ENCODE measurements around the gene ZNF860. TPM values are rescaled to one million over a fixed set of nuclear protein-coding genes. Genes with fewer than 3 reads are reported as not detected.
"Not testable (repeated sequence)": the region's sequence is repeated elsewhere in the genome, so short reads cannot be mapped to it uniquely, and the experiment has no call there.

Gene ZNF860
- total RNA-seq, 1 donor from 2014 or later: 1.6 TPM

DNA sequence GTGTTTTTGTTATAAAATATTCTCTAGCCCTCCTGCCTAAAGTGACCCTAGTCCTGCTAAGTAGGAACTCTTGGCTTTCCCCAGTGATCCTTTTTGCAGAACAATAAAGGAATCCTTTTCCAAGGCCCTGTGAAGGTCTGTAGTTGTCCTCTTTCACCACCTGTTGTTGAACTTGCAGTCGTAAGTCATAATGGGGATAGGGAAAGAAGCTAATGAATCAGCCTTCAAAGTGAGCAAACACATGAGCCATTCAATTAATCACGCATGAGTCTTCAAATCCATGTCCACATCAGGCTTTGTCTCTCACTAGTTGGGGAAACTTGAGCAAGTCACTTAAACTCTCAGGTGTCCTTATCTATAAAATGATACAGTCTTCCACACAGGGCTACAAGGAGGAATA, 27.6 kb downstream of the ZNF860 start:
- Histone ChIP-seq H3K9me3 (no peaks in the 10 kb centered on the region), H3K27me3 (no peaks in the 10 kb centered on the region), H3K27ac (no peak overlapping the region), H3K4me1 (no peaks in the 10 kb centered on the region), H3K36me3 (no peaks in the 10 kb centered on the region), H3K4me3 (no peak overlapping the region)
- ATAC-seq: no peak
- TF ChIP-seq, protein P1, sequence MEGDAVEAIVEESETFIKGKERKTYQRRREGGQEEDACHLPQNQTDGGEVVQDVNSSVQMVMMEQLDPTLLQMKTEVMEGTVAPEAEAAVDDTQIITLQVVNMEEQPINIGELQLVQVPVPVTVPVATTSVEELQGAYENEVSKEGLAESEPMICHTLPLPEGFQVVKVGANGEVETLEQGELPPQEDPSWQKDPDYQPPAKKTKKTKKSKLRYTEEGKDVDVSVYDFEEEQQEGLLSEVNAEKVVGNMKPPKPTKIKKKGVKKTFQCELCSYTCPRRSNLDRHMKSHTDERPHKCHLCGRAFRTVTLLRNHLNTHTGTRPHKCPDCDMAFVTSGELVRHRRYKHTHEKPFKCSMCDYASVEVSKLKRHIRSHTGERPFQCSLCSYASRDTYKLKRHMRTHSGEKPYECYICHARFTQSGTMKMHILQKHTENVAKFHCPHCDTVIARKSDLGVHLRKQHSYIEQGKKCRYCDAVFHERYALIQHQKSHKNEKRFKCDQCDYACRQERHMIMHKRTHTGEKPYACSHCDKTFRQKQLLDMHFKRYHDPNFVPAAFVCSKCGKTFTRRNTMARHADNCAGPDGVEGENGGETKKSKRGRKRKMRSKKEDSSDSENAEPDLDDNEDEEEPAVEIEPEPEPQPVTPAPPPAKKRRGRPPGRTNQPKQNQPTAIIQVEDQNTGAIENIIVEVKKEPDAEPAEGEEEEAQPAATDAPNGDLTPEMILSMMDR (IDR thresholded peaks at IDR 0.05): no peak
- intact Hi-C loops (cut with DNase I): no loop called here
- no peak for DNase-seq

DNA sequence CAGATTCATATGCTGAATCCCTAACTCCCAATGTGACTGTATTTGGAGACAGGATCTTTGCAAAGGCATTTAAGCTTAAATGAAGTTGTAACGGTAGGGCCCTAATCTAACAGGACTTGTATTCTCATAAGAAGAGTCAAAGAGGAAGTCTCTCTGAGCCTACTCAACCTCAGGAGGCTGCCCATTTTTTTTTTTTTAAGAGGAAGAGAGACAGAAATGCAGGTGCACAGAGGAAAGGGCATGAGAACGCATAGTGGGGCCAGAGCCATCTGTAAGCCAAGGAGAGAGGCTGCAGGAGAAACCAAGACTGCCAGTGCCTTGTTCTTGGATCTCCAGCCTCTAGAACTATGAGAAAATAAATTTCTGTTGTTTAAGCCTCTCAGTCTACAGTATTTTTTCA, 28.4 kb downstream of the ZNF860 start:
- no peak for ATAC-seq

DNA sequence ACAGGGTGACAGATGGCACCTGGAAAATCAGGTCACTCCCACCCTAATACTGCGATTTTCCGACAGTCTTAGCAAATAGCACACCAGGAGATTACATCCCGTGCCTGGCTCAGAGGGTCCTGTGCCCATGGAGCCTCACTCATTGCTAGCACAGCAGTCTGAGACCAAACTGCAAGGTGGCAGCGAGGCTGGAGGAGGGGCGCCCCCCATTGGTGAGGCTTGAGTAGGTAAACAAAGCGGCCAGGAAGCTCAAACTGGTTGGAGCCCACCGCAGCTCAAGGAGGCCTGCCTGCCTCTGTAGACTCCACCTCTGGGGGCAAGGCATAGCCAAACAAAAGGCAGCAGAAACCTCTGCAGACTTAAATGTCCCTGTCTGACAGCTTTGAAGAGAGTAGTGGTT, 29.1 kb downstream of the ZNF860 start:
- DNase-seq; H3K36me3 ChIP-seq; H3K4me3 ChIP-seq; intact Hi-C loops (cut with DNase I); ATAC-seq; H3K9me3 ChIP-seq; H3K27ac ChIP-seq; H3K27me3 ChIP-seq; H3K4me1 ChIP-seq: not testable (repeated sequence)

More for the DNA sequence above, 28.4 kb downstream of the ZNF860 start:
- Histone ChIP-seq H3K4me1 (no peaks in the 10 kb centered on the region), H3K9me3 (no peaks in the 10 kb centered on the region), H3K27ac (no peak overlapping the region), H3K4me3 (no peak overlapping the region), H3K27me3 (no peaks in the 10 kb centered on the region), H3K36me3 (no peaks in the 10 kb centered on the region)
- intact Hi-C loops (cut with DNase I): no loop called here
- TF ChIP-seq, protein P1 (IDR thresholded peaks at IDR 0.05): no peak
- no peak for DNase-seq

DNA sequence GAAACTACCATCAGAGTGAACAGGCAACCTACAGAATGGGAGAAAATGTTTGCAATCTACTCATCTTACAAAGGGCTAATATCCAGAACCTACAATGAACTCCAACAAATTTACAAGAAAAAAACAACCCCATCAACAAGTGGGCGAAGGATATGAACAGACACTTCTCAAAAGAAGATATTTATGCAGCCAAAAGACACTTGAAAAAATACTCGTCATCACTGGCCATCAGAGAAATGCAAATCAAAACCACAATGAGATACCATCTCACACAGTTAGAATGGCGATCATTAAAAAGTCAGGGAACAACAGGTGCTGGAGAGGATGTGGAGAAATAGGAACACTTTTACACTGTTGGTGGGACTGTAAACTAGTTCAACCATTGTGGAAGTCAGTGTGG, 34.1 kb downstream of the ZNF860 start:
- H3K9me3 ChIP-seq, H3K4me1 ChIP-seq, DNase-seq, H3K27me3 ChIP-seq, H3K36me3 ChIP-seq, H3K27ac ChIP-seq, ATAC-seq, H3K4me3 ChIP-seq: not testable (repeated sequence)
- intact Hi-C loops (cut with DNase I): loop anchor here (5.0 kb wide), 1 partner anchor 132 kb away; no protein-coding TSS in a partner anchor

DNA sequence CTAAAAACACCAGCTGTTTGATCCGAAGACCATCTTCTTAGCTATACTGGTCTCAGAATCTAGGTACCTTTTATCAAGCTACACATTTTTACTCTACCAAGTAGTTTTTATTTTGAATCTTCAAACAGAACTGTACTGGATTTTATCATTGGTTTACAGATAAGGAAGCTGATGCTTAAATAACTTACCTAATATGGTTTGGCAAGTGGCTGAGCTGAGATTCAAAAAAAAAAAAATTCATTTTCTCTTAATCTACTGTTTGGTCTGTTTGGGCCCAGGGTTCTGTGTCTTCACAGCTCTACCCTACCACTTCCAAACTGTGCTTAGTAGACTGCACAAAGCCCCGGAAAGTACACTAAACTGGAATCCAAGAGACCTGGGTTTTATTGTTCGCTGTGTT, 35.7 kb downstream of the ZNF860 start:
- H3K27ac ChIP-seq: no peak overlapping the region
- DNase-seq (no peak), ATAC-seq (no peak)
- H3K36me3 ChIP-seq: no peaks in the 10 kb centered on the region
- H3K4me1 ChIP-seq: peaks cover 3% of the 10 kb centered on the region
- no peak overlapping the region for H3K4me3 ChIP-seq
- H3K9me3 ChIP-seq: no peaks in the 10 kb centered on the region
- no peaks in the 10 kb centered on the region for H3K27me3 ChIP-seq
- TF ChIP-seq, protein P1 (IDR thresholded peaks at IDR 0.05): no peak
- intact Hi-C loops (cut with DNase I): loop anchor here (5.0 kb wide), 1 partner anchor 130 kb away; no protein-coding TSS in a partner anchor

DNA sequence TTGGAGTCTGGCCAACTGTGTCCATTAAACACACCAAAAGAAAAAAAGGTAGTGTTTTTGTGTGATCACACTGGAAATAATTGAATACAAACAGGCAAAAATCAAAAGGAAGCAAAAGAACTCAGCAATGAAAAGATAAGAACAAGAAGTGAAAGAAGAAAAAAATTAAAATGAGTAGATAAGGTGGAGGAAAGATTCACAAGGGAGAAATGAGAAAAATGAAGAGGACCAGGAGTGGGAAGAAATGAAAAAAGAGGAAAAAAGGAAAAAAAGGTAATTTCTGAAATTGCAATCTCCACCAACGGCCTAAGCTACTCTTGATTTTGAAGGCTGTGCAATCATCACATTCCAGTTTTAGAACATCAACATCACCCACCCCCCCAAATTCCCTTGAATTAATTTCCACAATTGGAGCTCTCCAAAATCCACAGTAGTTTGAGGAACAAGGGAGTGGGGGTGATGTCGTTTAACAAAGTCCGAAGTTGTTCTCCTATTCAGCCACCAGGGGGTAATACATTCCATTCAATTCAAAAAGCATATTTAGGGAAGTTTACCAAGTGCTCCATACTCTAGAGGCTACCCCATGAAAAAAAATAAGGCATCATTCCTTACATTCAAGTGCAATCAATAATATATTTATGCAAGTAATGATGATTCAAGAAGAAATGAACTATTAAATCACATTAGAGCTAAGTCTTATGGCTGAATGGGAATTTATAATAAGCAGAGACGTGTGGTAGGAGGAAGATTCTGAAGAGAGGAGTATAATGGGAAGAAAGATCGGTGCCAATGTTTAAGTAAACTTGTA, 37.4 kb downstream of the ZNF860 start:
- TF ChIP-seq, protein P1 (IDR thresholded peaks at IDR 0.05): peak; percentile 82
- H3K36me3 ChIP-seq: no peaks in the 10 kb centered on the region
- H3K4me3 ChIP-seq: no peak overlapping the region
- no peaks in the 10 kb centered on the region for H3K27me3 ChIP-seq
- ATAC-seq (peak; percentile 94), DNase-seq (no peak)
- H3K27ac ChIP-seq: no peak overlapping the region
- H3K4me1 ChIP-seq: peaks cover 3% of the 10 kb centered on the region
- intact Hi-C loops (cut with DNase I): loop anchor here (5.0 kb wide), 1 partner anchor 128 kb away; no protein-coding TSS in a partner anchor
- no peaks in the 10 kb centered on the region for H3K9me3 ChIP-seq
